ENCODE data around the gene LINS1. TPM values are rescaled to one million over a fixed set of nuclear protein-coding genes. Genes with fewer than 3 reads are reported as not detected.

LINS1 gene, protein sequence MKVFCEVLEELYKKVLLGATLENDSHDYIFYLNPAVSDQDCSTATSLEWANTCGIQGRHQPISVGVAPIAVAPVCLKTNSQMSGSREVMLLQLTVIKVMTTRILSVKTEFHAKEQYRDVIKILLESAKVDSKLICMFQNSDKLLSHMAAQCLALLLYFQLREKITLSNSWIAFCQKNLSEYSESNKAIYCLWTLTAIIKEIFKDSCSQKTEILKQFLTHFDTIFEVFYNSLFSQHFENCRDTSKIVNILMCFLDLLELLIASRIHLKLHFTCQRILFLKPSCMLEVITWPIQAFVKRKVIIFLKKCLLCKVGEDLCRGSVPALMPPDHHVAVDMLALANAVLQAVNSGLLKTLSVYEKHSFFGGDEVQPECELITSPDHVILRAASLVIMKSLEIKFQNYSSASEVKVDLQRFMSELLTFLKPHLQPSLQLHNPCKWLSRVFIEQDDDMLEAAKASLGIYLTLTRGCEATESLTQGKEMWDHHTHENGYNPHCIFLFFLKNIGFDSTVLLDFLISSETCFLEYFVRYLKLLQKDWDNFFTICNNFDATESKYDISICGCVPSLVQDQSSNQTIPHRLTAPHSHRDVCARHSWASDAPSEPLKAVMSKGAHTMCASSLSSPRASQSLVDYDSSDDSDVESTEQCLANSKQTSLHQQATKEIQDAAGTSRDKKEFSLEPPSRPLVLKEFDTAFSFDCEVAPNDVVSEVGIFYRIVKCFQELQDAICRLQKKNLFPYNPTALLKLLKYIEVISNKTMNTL
- 7.2 and 8.6 TPM in 2 replicates for total RNA-seq

DNA sequence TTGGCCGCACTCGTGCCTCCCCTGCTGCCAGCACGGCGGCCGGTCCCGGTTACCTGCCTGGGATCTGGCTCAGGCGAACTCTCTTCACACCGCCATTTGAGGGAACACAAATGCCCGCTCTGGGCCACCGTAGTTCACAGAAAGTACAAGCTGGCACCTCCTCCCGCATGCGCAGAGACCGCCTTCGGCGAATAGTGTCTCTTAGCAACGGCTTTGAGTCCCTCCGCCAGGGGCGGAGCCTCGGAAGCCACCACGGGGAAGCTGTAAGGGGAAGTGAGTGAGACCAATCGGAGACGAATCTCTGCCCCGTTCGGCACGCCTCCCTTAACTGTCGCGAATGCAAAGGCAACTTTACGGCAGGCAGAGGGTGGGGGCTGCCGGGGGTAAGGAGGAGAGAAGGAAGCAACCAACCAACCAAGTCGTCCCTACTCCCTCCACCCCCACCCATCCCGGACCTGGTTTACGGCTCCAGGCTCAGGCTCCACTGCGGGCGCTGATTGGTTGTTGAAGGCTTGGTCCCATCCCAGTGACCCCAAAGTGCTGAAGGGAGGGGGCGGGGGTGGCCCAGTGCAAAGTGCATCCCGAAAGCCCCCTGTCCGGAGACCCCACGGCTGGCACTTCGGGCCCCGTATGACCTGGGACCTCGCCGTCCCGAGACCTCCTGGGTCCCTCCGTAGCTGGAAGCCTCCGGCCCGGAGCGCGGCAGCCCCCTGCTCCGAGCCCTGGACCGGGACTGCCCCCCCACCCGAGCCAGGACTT, at the start of gene LINS1, which contains the start of gene ASB7:
TSS of gene LINS1 (minus strand) at position 121 of the 759 bp plus-strand sequence. CDS start 21,342 bp downstream, outside the sequence.
TSS of gene ASB7 (plus strand) at position 526 of the 759 bp plus-strand sequence. CDS start 9,628 bp downstream, outside the sequence.

DNA sequence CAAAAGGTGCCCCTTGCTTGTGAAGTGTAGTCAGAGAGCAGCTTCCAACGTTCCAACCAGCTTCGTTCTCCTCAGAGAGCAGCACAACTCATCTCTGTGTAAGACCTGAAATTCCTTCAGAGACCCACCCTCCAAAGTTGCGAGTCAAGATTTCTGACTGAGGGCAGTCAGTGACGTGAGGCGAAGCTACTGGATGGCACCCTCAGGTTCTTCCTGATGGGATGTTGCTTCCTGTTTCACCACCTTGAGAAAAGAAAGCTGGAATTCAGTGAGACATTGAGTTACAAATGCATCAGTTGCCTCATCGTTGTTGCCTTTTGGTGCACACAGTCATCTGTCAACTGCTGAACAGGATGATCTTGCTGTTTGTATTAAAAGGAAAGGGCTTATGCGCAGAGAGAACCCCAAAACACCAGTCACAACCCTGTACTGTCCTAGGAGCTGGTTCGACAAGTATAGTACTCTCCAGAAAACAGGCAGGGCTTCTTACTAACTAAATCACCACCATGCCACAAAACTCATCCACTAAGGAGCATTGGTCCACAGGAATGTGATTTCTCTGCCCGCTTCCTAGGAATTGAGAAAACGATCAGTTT, 73.1 kb downstream of the LINS1 start, which contains the start of gene CERS3:
TSS of gene CERS3 (minus strand) at position 118 of the 596 bp plus-strand sequence. CDS start 27,101 bp downstream, outside the sequence.

Other genes starting within 250 kb of the LINS1 start
- gene CERS3, start 73.2 kb downstream of the LINS1 start, total RNA-seq: not detected in 2 replicates
- 12.3 and 13.3 TPM in 2 replicates for gene ASB7, start 405 bp upstream of the LINS1 start, total RNA-seq